ENCODE measurements around the gene TOM1L2. TPM values are rescaled to one million over a fixed set of nuclear protein-coding genes. Genes with fewer than 3 reads are reported as not detected.

The TOM1L2 gene
- total and polyA plus RNA-seq, 2 experiments from 2014 or later: 25.5 to 31.0 TPM

- Histone ChIP-seq H3K9ac (no peak overlapping the region), H3K4me3 (0 out of 2 replicates have a peak overlapping the region, but pooled peaks have one; percentile 2), H3K27me3 (replicated peaks; ENCODE audit: insufficient read depth) (no peaks in the 10 kb centered on the region), H3K36me3 (ENCODE audit: low read depth) (no peaks in the 10 kb centered on the region), H3F3A (ENCODE audit: insufficient read depth) (peaks cover 13% of the 10 kb centered on the region; the same call in 1 of the 2 replicates), H2AFZ (no peak overlapping the region), H3K4me2 (ENCODE audit: unreplicated experiment) (peak overlapping the region; percentile 39), H3K79me2 (ENCODE audit: insufficient read depth) (peaks cover 93% of the 10 kb centered on the region), H3K4me1 (ENCODE audit: insufficient read depth) (peaks cover 28% of the 10 kb centered on the region), H3K27ac (peak overlapping the region; percentile 29), H4K20me1 (ENCODE audit: insufficient read depth) (no peaks in the 10 kb centered on the region), H3K9me3 (ENCODE audit: low read depth) (no peaks in the 10 kb centered on the region), H3K9me2 (ENCODE audit: insufficient read depth) (no peaks in the 10 kb centered on the region)
- peak; percentile 57 for DNase-seq
- TF ChIP-seq EZH2 (IDR thresholded peaks at IDR 0.05; ENCODE audit: insufficient read depth, poor library complexity, severe bottlenecking) (no peak), EZH2phosphoT487 (IDR thresholded peaks at IDR 0.05; ENCODE audit: insufficient read depth, low read depth) (no peak)
- in situ Hi-C loops (cut with MboI): no loop called here
- WGBS, 2 experiments (ENCODE audit: low coverage in 1 of 2, low lambda C conversion rate in 2 of 2, missing lambda C conversion rate in 2 of 2): 33 to 40% methylated on average over 1 of the region's 1 CpG
These were observed 24.2 kb downstream of the TOM1L2 start for GRCh38 chr17:17947966-17948365.

GRCh38 chr17:17947309-17947708 is 24.9 kb downstream of the TOM1L2 start:
- no peak for DNase-seq
- Histone ChIP-seq H3K9me2 (ENCODE audit: insufficient read depth) (no peaks in the 10 kb centered on the region), H3K4me2 (ENCODE audit: unreplicated experiment) (peak overlapping the region; percentile 39), H4K20me1 (ENCODE audit: insufficient read depth) (no peaks in the 10 kb centered on the region), H3K36me3 (ENCODE audit: low read depth) (no peaks in the 10 kb centered on the region), H3K27ac (0 out of 2 replicates have a peak overlapping the region, but pooled peaks have one; percentile 29), H3F3A (ENCODE audit: insufficient read depth) (peaks cover 17% of the 10 kb centered on the region), H3K4me3 (no peak overlapping the region), H3K9ac (no peak overlapping the region), H3K79me2 (ENCODE audit: insufficient read depth) (peaks cover 90% of the 10 kb centered on the region), H3K9me3 (ENCODE audit: low read depth) (no peaks in the 10 kb centered on the region), H3K4me1 (ENCODE audit: insufficient read depth) (peaks cover 35% of the 10 kb centered on the region), H3K27me3 (replicated peaks; ENCODE audit: insufficient read depth) (no peaks in the 10 kb centered on the region), H2AFZ (no peak overlapping the region)
- WGBS, 2 experiments (ENCODE audit: low coverage in 1 of 2, low lambda C conversion rate in 2 of 2, missing lambda C conversion rate in 2 of 2): 80 to 92% methylated on average over 5 of the region's 5 CpGs
- in situ Hi-C loops (cut with MboI): no loop called here
- no peak for TF ChIP-seq EZH2phosphoT487 (IDR thresholded peaks at IDR 0.05; ENCODE audit: insufficient read depth, low read depth)
- no peak for TF ChIP-seq EZH2 (IDR thresholded peaks at IDR 0.05; ENCODE audit: insufficient read depth, poor library complexity, severe bottlenecking)

- Histone ChIP-seq H3K4me2 (ENCODE audit: unreplicated experiment) (no peak overlapping the region), H3K36me3 (ENCODE audit: low read depth) (no peaks in the 10 kb centered on the region), H2AFZ (no peak overlapping the region), H3K9ac (no peak overlapping the region), H3K4me3 (no peak overlapping the region), H3K27ac (no peak overlapping the region), H3K4me1 (ENCODE audit: insufficient read depth) (peaks cover 41% of the 10 kb centered on the region), H4K20me1 (ENCODE audit: insufficient read depth) (no peaks in the 10 kb centered on the region), H3F3A (ENCODE audit: insufficient read depth) (peaks cover 24% of the 10 kb centered on the region), H3K9me3 (ENCODE audit: low read depth) (no peaks in the 10 kb centered on the region), H3K79me2 (ENCODE audit: insufficient read depth) (peaks cover 90% of the 10 kb centered on the region), H3K9me2 (ENCODE audit: insufficient read depth) (no peaks in the 10 kb centered on the region), H3K27me3 (replicated peaks; ENCODE audit: insufficient read depth) (no peaks in the 10 kb centered on the region)
- DNase-seq: no peak
- in situ Hi-C loops (cut with MboI): no loop called here
- TF ChIP-seq EZH2 (IDR thresholded peaks at IDR 0.05; ENCODE audit: insufficient read depth, poor library complexity, severe bottlenecking) (no peak), EZH2phosphoT487 (IDR thresholded peaks at IDR 0.05; ENCODE audit: insufficient read depth, low read depth) (no peak)
- WGBS, 2 experiments (ENCODE audit: low coverage in 1 of 2, low lambda C conversion rate in 2 of 2, missing lambda C conversion rate in 2 of 2): 86 to 87% methylated on average over 3 of the region's 3 CpGs
These were observed 26.1 kb downstream of the TOM1L2 start for GRCh38 chr17:17946093-17946492.

- Histone ChIP-seq H2AFZ (no peak overlapping the region), H3K79me2 (ENCODE audit: insufficient read depth) (peaks cover 90% of the 10 kb centered on the region), H4K20me1 (ENCODE audit: insufficient read depth) (no peaks in the 10 kb centered on the region), H3K4me2 (ENCODE audit: unreplicated experiment) (no peak overlapping the region), H3F3A (ENCODE audit: insufficient read depth) (peaks cover 33% of the 10 kb centered on the region), H3K4me3 (no peak overlapping the region), H3K36me3 (ENCODE audit: low read depth) (no peaks in the 10 kb centered on the region), H3K27me3 (replicated peaks; ENCODE audit: insufficient read depth) (no peaks in the 10 kb centered on the region), H3K9ac (no peak overlapping the region), H3K4me1 (ENCODE audit: insufficient read depth) (peaks cover 54% of the 10 kb centered on the region), H3K9me3 (ENCODE audit: low read depth) (no peaks in the 10 kb centered on the region), H3K9me2 (ENCODE audit: insufficient read depth) (no peaks in the 10 kb centered on the region), H3K27ac (no peak overlapping the region)
- 92% methylated on average over 11 of the region's 11 CpGs for WGBS, 2 experiments (ENCODE audit: low coverage in 1 of 2, low lambda C conversion rate in 2 of 2, missing lambda C conversion rate in 2 of 2)
- no peak for DNase-seq
- no peak for TF ChIP-seq EZH2phosphoT487 (IDR thresholded peaks at IDR 0.05; ENCODE audit: insufficient read depth, low read depth)
- TF ChIP-seq EZH2 (IDR thresholded peaks at IDR 0.05; ENCODE audit: insufficient read depth, poor library complexity, severe bottlenecking): no peak
- in situ Hi-C loops (cut with MboI): no loop called here
These were observed 27.5 kb downstream of the TOM1L2 start for GRCh38 chr17:17944743-17945142.

- H3K4me2 ChIP-seq (ENCODE audit: unreplicated experiment): no peak overlapping the region
- H3K9me3 ChIP-seq (ENCODE audit: low read depth): no peaks in the 10 kb centered on the region
- no peaks in the 10 kb centered on the region for H3K36me3 ChIP-seq (ENCODE audit: low read depth)
- H3K9me2 ChIP-seq (ENCODE audit: insufficient read depth): no peaks in the 10 kb centered on the region
- no peaks in the 10 kb centered on the region for H4K20me1 ChIP-seq (ENCODE audit: insufficient read depth)
- 62 to 67% methylated on average over 7 of the region's 7 CpGs for WGBS, 2 experiments (ENCODE audit: low coverage in 1 of 2, low lambda C conversion rate in 2 of 2, missing lambda C conversion rate in 2 of 2)
- no peak for TF ChIP-seq EZH2 (IDR thresholded peaks at IDR 0.05; ENCODE audit: insufficient read depth, poor library complexity, severe bottlenecking)
- TF ChIP-seq EZH2phosphoT487 (IDR thresholded peaks at IDR 0.05; ENCODE audit: insufficient read depth, low read depth): no peak
- in situ Hi-C loops (cut with MboI): no loop called here
- no peak for DNase-seq
- no peak overlapping the region for H3K27ac ChIP-seq
- H2AFZ ChIP-seq: no peak overlapping the region
- H3F3A ChIP-seq (ENCODE audit: insufficient read depth): peaks cover 38% of the 10 kb centered on the region
- H3K27me3 ChIP-seq (replicated peaks; ENCODE audit: insufficient read depth): no peaks in the 10 kb centered on the region
- H3K4me3 ChIP-seq: no peak overlapping the region
- H3K4me1 ChIP-seq (ENCODE audit: insufficient read depth): peaks cover 59% of the 10 kb centered on the region
- no peak overlapping the region for H3K9ac ChIP-seq
- peaks cover 91% of the 10 kb centered on the region for H3K79me2 ChIP-seq (ENCODE audit: insufficient read depth)
These were observed 28.0 kb downstream of the TOM1L2 start for GRCh38 chr17:17944242-17944641.
